Astrocyte (in vitro differentiated cells and primary cell): ENCODE results near the gene C20orf96. TPM values are rescaled to one million over a fixed set of nuclear protein-coding genes. Genes with fewer than 3 reads are reported as not detected.

Source experiments
- DNase-seq: peaks from one replicate; pipeline ENCODE4 v3.0.0-alpha.2; 2010; ENCODE audit warnings: low read depth
- FAIRE-seq: peaks from 2 replicates; lab custom pipeline; 2011; peaks lifted over from hg19 to GRCh38; lab: Jason Lieb, UNC
- H2AFZ ChIP-seq: 2 replicates; pipeline ENCODE4 v1.6.0; 2012; ENCODE audit warnings: low read depth, low read length, inconsistent platforms
- H3K27ac ChIP-seq: 2 replicates; pipeline ENCODE4 v1.5.1; 2011; ENCODE audit warnings: low read depth, low read length, inconsistent platforms
- H3K27me3 ChIP-seq: 2 replicates; pipeline ENCODE4 v1.6.0; 2011; ENCODE audit warnings: low read length, inconsistent platforms; ENCODE audit not compliant: insufficient read depth
- H3K36me3 ChIP-seq: 2 replicates; pipeline ENCODE4 v1.5.1; 2011; ENCODE audit warnings: low read length, inconsistent platforms; ENCODE audit not compliant: insufficient read depth
- H3K4me1 ChIP-seq: 2 replicates; pipeline ENCODE4 v1.5.1; 2011; ENCODE audit warnings: low read length, inconsistent platforms; ENCODE audit not compliant: insufficient read depth
- H3K4me2 ChIP-seq: 2 replicates; pipeline ENCODE4 v1.6.0; 2012; ENCODE audit warnings: low read length, inconsistent platforms
- H3K4me3 ChIP-seq: 2 replicates; pipeline ENCODE4 v1.5.1; 2011; ENCODE audit warnings: low read depth, mild to moderate bottlenecking, low read length, inconsistent platforms; ENCODE audit not compliant: insufficient read depth
- H3K79me2 ChIP-seq: 2 replicates; pipeline ENCODE4 v1.6.0; 2012; ENCODE audit warnings: mild to moderate bottlenecking, low read length, inconsistent platforms; ENCODE audit not compliant: insufficient read depth
- H3K9ac ChIP-seq: 2 replicates; pipeline ENCODE4 v1.6.0; 2012; ENCODE audit warnings: mild to moderate bottlenecking, low read length, inconsistent platforms
- H3K9me3 ChIP-seq: 2 replicates; pipeline ENCODE4 v1.5.1; 2012; ENCODE audit warnings: low read depth, mild to moderate bottlenecking, low read length, inconsistent platforms; ENCODE audit not compliant: insufficient read depth
- H4K20me1 ChIP-seq: 2 replicates; pipeline ENCODE4 v1.6.0; 2012; ENCODE audit warnings: low read length, inconsistent platforms; ENCODE audit not compliant: insufficient read depth
- H3K27ac Mint-ChIP-seq: one replicate; pipeline ENCODE4 v1.8.0; 2021; ENCODE audit warnings: mild to moderate bottlenecking, mixed read lengths; ENCODE audit not compliant: unreplicated experiment
- H3K27me3 Mint-ChIP-seq: one replicate; pipeline ENCODE4 v1.8.0; 2021; ENCODE audit warnings: low read depth, mixed read lengths; ENCODE audit not compliant: unreplicated experiment
- H3K36me3 Mint-ChIP-seq: one replicate; pipeline ENCODE4 v1.8.0; 2021; ENCODE audit warnings: low read depth, mixed read lengths; ENCODE audit not compliant: unreplicated experiment
- H3K4me1 Mint-ChIP-seq: one replicate; pipeline ENCODE4 v1.8.0; 2021; ENCODE audit warnings: low read depth, mixed read lengths; ENCODE audit not compliant: unreplicated experiment
- H3K4me3 Mint-ChIP-seq: one replicate; pipeline ENCODE4 v1.8.0; 2021; ENCODE audit warnings: mild to moderate bottlenecking, moderate library complexity, mixed read lengths; ENCODE audit not compliant: unreplicated experiment
- H3K9me3 Mint-ChIP-seq: one replicate; pipeline ENCODE4 v1.8.0; 2021; ENCODE audit warnings: mild to moderate bottlenecking, mixed read lengths; ENCODE audit not compliant: unreplicated experiment
- CTCF ChIP-seq: IDR thresholded peaks from 2 replicates; pipeline ENCODE4 v1.5.1; 2011; ENCODE audit warnings: low read depth, mild to moderate bottlenecking, inconsistent platforms, low read length, moderate library complexity; ENCODE audit not compliant: insufficient read depth
- EZH2 ChIP-seq: IDR thresholded peaks from 2 replicates; pipeline ENCODE4 v1.6.1; 2012; ENCODE audit warnings: mild to moderate bottlenecking, low read length, inconsistent platforms; ENCODE audit not compliant: insufficient read depth
- total RNA-seq: library from RNA; stranded (reverse); gene quantifications from 2 replicates; pipeline ENCODE4 v1.2.1, GENCODE V29; 2021

The C20orf96 gene
- total RNA-seq, 1 donor from 2014 or later: 10.7 TPM

GRCh38 chr20:271069-271468, 19.5 kb downstream of the C20orf96 start:
- FAIRE-seq: no peak
- H3K4me1 Mint-ChIP-seq: no peaks in the 10 kb centered on the region

GRCh38 chr20:270517-270916, 20.0 kb downstream of the C20orf96 start:
- Mint-ChIP-seq H3K27ac (no peak overlapping the region), H3K27me3 (peaks cover 12% of the 10 kb centered on the region), H3K4me1 (no peaks in the 10 kb centered on the region), H3K9me3 (no peaks in the 10 kb centered on the region), H3K36me3 (peaks cover 10% of the 10 kb centered on the region), H3K4me3 (no peak overlapping the region)
- FAIRE-seq: no peak
- Histone ChIP-seq H2AFZ (no peak overlapping the region), H3K27ac (no peak overlapping the region), H3K27me3 (no peaks in the 10 kb centered on the region), H3K4me2 (no peak overlapping the region), H3K4me3 (no peak overlapping the region), H3K79me2 (no peaks in the 10 kb centered on the region), H3K9ac (no peak overlapping the region), H3K36me3 (no peaks in the 10 kb centered on the region), H4K20me1 (no peaks in the 10 kb centered on the region), H3K9me3 (no peaks in the 10 kb centered on the region), H3K4me1 (peaks cover 3% of the 10 kb centered on the region)
- TF ChIP-seq EZH2: no peak
- TF ChIP-seq CTCF: no peak
- no peak for DNase-seq

More at GRCh38 chr20:271069-271468, 19.5 kb downstream of the C20orf96 start:
- no peak for DNase-seq
- no peak for TF ChIP-seq CTCF
- no peak for TF ChIP-seq EZH2
- H3K27me3 Mint-ChIP-seq: peaks cover 12% of the 10 kb centered on the region
- no peak overlapping the region for H3K4me3 ChIP-seq
- no peak overlapping the region for H3K4me2 ChIP-seq
- H3K9me3 ChIP-seq: no peaks in the 10 kb centered on the region
- H4K20me1 ChIP-seq: no peaks in the 10 kb centered on the region
- no peaks in the 10 kb centered on the region for H3K36me3 ChIP-seq
- H3K27me3 ChIP-seq: no peaks in the 10 kb centered on the region
- no peaks in the 10 kb centered on the region for H3K79me2 ChIP-seq
- H3K4me1 ChIP-seq: peaks cover 3% of the 10 kb centered on the region
- no peak overlapping the region for H3K27ac ChIP-seq
- peaks cover 15% of the 10 kb centered on the region for H3K36me3 Mint-ChIP-seq
- no peak overlapping the region for H3K27ac Mint-ChIP-seq
- no peaks in the 10 kb centered on the region for H3K9me3 Mint-ChIP-seq
- no peak overlapping the region for H3K4me3 Mint-ChIP-seq
- H2AFZ ChIP-seq: no peak overlapping the region
- H3K9ac ChIP-seq: no peak overlapping the region
